Amniotic epithelial cell (primary cell): ENCODE measurements around the gene PSPH.
"Not testable (repeated sequence)": the region's sequence is repeated elsewhere in the genome, so short reads cannot be mapped to it uniquely, and the experiment has no call there.

ENCODE experiments used
- DNase-seq: peaks from one replicate; pipeline ENCODE4 v3.0.0-alpha.2; 2010; ENCODE audit warnings: low read depth

Gene PSPH

GRCh38 chr7:56062382-56062781, 11.1 kb upstream of the PSPH start:
- peak; percentile 91 for DNase-seq

- DNase-seq, result no peak
Measured at GRCh38 chr7:56053993-56054392, 2.7 kb upstream of the PSPH start.

GRCh38 chr7:56053379-56053778, 2.1 kb upstream of the PSPH start:
- no peak for DNase-seq

GRCh38 chr7:56051053-56051338, 248 bp downstream of the PSPH start:
- DNase-seq, result no peak

- DNase-seq, result not testable (repeated sequence)
Measured at GRCh38 chr7:56048763-56049162, 2.5 kb downstream of the PSPH start.

GRCh38 chr7:56048245-56048644, 3.0 kb downstream of the PSPH start:
- no peak for DNase-seq

GRCh38 chr7:56047446-56048116, 3.7 kb downstream of the PSPH start:
- DNase-seq, result peak; percentile 63

- peak; percentile 99 for DNase-seq
Measured at GRCh38 chr7:56046721-56047445, 4.4 kb downstream of the PSPH start.

- DNase-seq, result not testable (repeated sequence)
Measured at GRCh38 chr7:56045758-56046157, 5.5 kb downstream of the PSPH start.

GRCh38 chr7:56040730-56041129, 10.5 kb downstream of the PSPH start:
- no peak for DNase-seq

- peak; percentile 80 for DNase-seq
Measured at GRCh38 chr7:56033671-56034432, 17.4 kb downstream of the PSPH start.

- not testable (repeated sequence) for DNase-seq
Measured at GRCh38 chr7:56032578-56032977, 18.7 kb downstream of the PSPH start.

GRCh38 chr7:56031556-56031955, 19.7 kb downstream of the PSPH start:
- not testable (repeated sequence) for DNase-seq

GRCh38 chr7:56030340-56030739, 20.9 kb downstream of the PSPH start:
- DNase-seq, result no peak

- DNase-seq, result no peak
Measured at GRCh38 chr7:56028942-56029630, 22.2 kb downstream of the PSPH start.

- DNase-seq, result peak; percentile 27
Measured at GRCh38 chr7:56026538-56026937, 24.7 kb downstream of the PSPH start.

GRCh38 chr7:56023500-56023899, 27.7 kb downstream of the PSPH start:
- no peak for DNase-seq

GRCh38 chr7:56019501-56019900, 31.7 kb downstream of the PSPH start:
- no peak for DNase-seq

- DNase-seq, result not testable (repeated sequence)
Measured at GRCh38 chr7:56017015-56017414, 34.2 kb downstream of the PSPH start.

GRCh38 chr7:56009695-56010094, 41.5 kb downstream of the PSPH start:
- DNase-seq, result no peak

GRCh38 chr7:56007891-56008290, 43.4 kb downstream of the PSPH start:
- DNase-seq, result no peak

- DNase-seq, result peak; percentile 57
Measured at GRCh38 chr7:56007167-56007652, 44.0 kb downstream of the PSPH start.
